ENCODE results near the gene PPM1E.

Gene PPM1E

GRCh38 chr17:59002848-59003247 is 247.2 kb downstream of the PPM1E start:
- H3K4me3 ChIP-seq (ENCODE audit: low read depth, low read length), result no peak overlapping the region
- no peak for DNase-seq (ENCODE audit: low read depth)
- TF ChIP-seq, protein P1, sequence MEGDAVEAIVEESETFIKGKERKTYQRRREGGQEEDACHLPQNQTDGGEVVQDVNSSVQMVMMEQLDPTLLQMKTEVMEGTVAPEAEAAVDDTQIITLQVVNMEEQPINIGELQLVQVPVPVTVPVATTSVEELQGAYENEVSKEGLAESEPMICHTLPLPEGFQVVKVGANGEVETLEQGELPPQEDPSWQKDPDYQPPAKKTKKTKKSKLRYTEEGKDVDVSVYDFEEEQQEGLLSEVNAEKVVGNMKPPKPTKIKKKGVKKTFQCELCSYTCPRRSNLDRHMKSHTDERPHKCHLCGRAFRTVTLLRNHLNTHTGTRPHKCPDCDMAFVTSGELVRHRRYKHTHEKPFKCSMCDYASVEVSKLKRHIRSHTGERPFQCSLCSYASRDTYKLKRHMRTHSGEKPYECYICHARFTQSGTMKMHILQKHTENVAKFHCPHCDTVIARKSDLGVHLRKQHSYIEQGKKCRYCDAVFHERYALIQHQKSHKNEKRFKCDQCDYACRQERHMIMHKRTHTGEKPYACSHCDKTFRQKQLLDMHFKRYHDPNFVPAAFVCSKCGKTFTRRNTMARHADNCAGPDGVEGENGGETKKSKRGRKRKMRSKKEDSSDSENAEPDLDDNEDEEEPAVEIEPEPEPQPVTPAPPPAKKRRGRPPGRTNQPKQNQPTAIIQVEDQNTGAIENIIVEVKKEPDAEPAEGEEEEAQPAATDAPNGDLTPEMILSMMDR (IDR thresholded peaks at IDR 0.05; ENCODE audit: control insufficient read depth, extremely low read depth, insufficient read depth), result no peak

GRCh38 chr17:59003860-59004259 is 248.2 kb downstream of the PPM1E start:
- TF ChIP-seq, protein P1 (IDR thresholded peaks at IDR 0.05; ENCODE audit: control insufficient read depth, extremely low read depth, insufficient read depth), result no peak
- H3K4me3 ChIP-seq (ENCODE audit: low read depth, low read length), result no peak overlapping the region
- DNase-seq (ENCODE audit: low read depth), result no peak

DNA sequence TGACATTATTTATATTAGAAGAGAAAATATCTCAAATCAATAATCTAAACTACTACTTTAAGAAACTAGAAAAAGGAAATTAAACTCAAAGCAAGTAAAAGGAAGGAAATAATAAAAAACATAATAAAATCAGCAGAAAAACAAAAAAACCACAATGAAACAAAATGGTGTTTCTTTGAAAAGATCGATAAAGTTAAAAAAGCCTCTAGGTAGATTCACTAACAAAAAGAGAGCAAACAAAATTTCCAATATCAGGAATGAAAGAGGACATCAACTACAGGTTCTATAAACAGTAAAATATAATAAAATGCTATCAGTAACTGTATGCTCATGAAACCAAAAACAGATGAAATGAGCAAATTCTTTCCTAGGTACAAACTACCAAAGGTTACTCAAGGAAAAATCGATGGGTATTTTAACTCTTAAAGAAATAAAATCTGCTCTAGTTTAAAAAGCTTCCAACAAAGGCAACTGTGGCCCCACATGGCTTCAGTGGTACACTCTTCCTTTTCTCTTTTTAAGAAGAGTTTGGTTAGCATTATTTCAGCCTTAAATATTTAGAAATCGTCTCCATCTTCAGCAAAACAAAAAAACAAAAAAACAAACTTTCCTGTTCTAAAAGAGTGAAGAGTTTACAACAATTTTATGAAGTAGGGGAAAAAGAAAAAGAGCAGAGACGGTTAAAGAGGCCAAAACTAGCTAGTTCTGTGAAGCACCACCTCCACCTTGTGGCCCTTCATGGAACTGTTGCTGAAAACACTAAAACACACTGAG is 248.9 kb downstream of the PPM1E start:
- no peak overlapping the region for H3K4me3 ChIP-seq (ENCODE audit: low read depth, low read length)
- TF ChIP-seq, protein P1 (IDR thresholded peaks at IDR 0.05; ENCODE audit: control insufficient read depth, extremely low read depth, insufficient read depth), result peak; percentile 90
- DNase-seq (ENCODE audit: low read depth), result peak; percentile 37

GRCh38 chr17:59007995-59008394 is 252.3 kb downstream of the PPM1E start:
- TF ChIP-seq, protein P1 (IDR thresholded peaks at IDR 0.05; ENCODE audit: control insufficient read depth, extremely low read depth, insufficient read depth), result no peak
- DNase-seq (ENCODE audit: low read depth), result no peak
- H3K4me3 ChIP-seq (ENCODE audit: low read depth, low read length), result no peak overlapping the region

DNA sequence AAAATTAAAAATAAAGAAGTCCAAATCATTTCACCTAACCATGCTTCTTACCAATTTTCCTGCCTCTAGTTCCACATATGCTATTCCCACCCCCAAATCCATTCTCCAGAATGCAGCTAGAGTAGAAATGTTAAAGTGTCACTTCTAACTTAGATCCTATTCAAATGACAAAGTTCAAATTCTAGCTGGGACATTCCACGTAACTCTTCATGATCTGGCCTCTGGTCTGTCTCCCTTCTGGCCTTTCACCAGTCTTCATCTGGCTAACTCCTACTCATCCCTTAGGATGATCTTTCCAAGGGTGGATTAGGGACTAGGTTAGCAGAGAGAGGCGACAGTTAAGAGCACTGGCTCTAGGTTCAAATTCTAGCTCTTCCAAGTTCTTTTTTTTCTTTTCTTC is 253.1 kb downstream of the PPM1E start:
- no peak overlapping the region for H3K4me3 ChIP-seq (ENCODE audit: low read depth, low read length)
- TF ChIP-seq, protein P1 (IDR thresholded peaks at IDR 0.05; ENCODE audit: control insufficient read depth, extremely low read depth, insufficient read depth), result no peak

DNA sequence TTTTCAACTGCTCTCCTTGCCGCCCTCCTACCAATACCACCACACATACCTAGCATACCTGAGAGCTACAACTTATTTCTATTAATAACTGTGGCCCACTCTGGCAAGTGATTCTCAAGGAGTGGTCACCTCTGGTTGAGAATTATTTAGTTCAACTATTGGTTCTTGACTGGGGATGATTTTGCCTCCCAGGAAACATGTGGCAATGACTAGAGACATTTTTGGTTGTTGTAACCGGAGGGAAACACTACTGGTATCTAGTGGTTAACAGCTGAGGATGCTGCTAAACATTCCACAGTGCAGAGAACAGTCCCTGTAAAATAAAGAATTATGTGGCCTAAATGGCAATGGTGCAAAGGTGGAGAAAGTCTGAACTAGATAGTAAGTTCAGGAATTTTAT is 254.4 kb downstream of the PPM1E start:
- TF ChIP-seq, protein P1 (IDR thresholded peaks at IDR 0.05; ENCODE audit: control insufficient read depth, extremely low read depth, insufficient read depth), result no peak
- no peak for DNase-seq (ENCODE audit: low read depth)
- H3K4me3 ChIP-seq (ENCODE audit: low read depth, low read length), result no peak overlapping the region

More for the DNA sequence above, 253.1 kb downstream of the PPM1E start:
- DNase-seq (ENCODE audit: low read depth), result no peak

- no peak overlapping the region for H3K4me3 ChIP-seq (ENCODE audit: low read depth, low read length)
- TF ChIP-seq, protein P1 (IDR thresholded peaks at IDR 0.05; ENCODE audit: control insufficient read depth, extremely low read depth, insufficient read depth), result no peak
Observed at GRCh38 chr17:59011975-59012374, 256.3 kb downstream of the PPM1E start.

More at GRCh38 chr17:59011975-59012374, 256.3 kb downstream of the PPM1E start:
- DNase-seq (ENCODE audit: low read depth), result no peak

All from LNCaP clone FGC (cell line).